DND-41 (cell line): ENCODE measurements around the gene LYZ.

Experiments
- ATAC-seq: fragments of 200-7000 bp; cut with Tn5 transposase; 3 replicates; pipeline ENCODE4 v1.9.1; 2021; ENCODE audit warnings: low read depth; ENCODE audit not compliant: insufficient read depth
- DNase-seq: peaks from one replicate; pipeline ENCODE4 v3.0.0-alpha.2; 2020
- H2AFZ ChIP-seq: 2 replicates; pipeline ENCODE4 v1.6.0; 2012; ENCODE audit warnings: low read depth, low read length
- H3K27ac ChIP-seq: 2 replicates; pipeline ENCODE4 v1.5.1; 2012; ENCODE audit warnings: low read length, inconsistent platforms
- H3K27me3 ChIP-seq: fragments of 200-600 bp; sonication (generic); 2 replicates; pipeline ENCODE4 v1.6.0; 2012; ENCODE audit warnings: low read length, mild to moderate bottlenecking, inconsistent platforms; ENCODE audit not compliant: insufficient read depth, poor library complexity
- H3K36me3 ChIP-seq: 2 replicates; pipeline ENCODE4 v1.5.1; 2012; ENCODE audit warnings: low read length, inconsistent platforms; ENCODE audit not compliant: insufficient read depth
- H3K4me1 ChIP-seq: 2 replicates; pipeline ENCODE4 v1.5.1; 2012; ENCODE audit warnings: mild to moderate bottlenecking, low read length; ENCODE audit not compliant: insufficient read depth
- H3K4me2 ChIP-seq: 2 replicates; pipeline ENCODE4 v1.6.0; 2012; ENCODE audit warnings: mild to moderate bottlenecking, moderate library complexity, low read length, inconsistent platforms; ENCODE audit not compliant: insufficient read depth
- H3K4me3 ChIP-seq, 2 experiments: fragments of 200-600 bp in 1 of 2; shearing (Covaris generic) in 1 of 2; 2 replicates each; pipeline ENCODE4 v1.5.1; 2012 to 2016; ENCODE audit warnings: inconsistent platforms in 2 of 2, low read length in 2 of 2, mild to moderate bottlenecking in 2 of 2, low read depth in 1 of 2, moderate library complexity in 1 of 2
- H3K79me2 ChIP-seq: 2 replicates; pipeline ENCODE4 v1.6.0; 2012; ENCODE audit warnings: low read length, inconsistent platforms; ENCODE audit not compliant: insufficient read depth
- H3K9ac ChIP-seq: 2 replicates; pipeline ENCODE4 v1.6.0; 2012; ENCODE audit warnings: low read depth, mild to moderate bottlenecking, inconsistent platforms, low read length, moderate library complexity
- H3K9me3 ChIP-seq: 2 replicates; pipeline ENCODE4 v1.5.1; 2012; ENCODE audit warnings: low read length, moderate library complexity, mild to moderate bottlenecking, inconsistent platforms; ENCODE audit not compliant: insufficient read depth, severe bottlenecking
- H4K20me1 ChIP-seq: 2 replicates; pipeline ENCODE4 v1.6.0; 2012; ENCODE audit warnings: low read length; ENCODE audit not compliant: insufficient read depth
- EZH2 ChIP-seq: IDR thresholded peaks from 3 replicates; pipeline ENCODE4 v1.6.1; 2012; ENCODE audit warnings: borderline replicate concordance, low read depth, mild to moderate bottlenecking, moderate library complexity, low read length, inconsistent platforms; ENCODE audit not compliant: severe bottlenecking
- TF ChIP-seq, protein P1 (sequence below): IDR thresholded peaks from 2 replicates; pipeline ENCODE4 v1.5.1; 2012; ENCODE audit warnings: borderline replicate concordance, low read length, moderate library complexity, mild to moderate bottlenecking; ENCODE audit not compliant: poor library complexity, severe bottlenecking; ENCODE audit errors: extremely low read depth

The LYZ gene

DNA sequence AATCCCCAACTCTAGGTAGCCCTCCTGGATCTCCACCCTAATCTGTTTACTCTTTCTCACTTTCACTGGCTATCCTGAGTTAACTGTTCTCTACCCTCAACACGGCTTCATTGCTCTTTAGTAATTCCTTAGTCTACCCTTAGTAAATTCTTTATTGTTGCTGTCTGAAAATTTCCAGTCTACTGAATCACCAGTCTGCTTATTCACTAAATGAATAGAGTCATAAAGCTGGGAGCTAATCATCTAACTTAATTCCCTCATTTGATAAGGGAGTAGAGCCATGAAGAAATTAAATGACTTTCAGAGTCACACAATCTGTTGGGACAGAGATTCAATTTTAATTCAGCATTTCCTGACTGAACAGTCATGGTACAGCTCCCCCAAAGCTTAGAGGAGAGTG lies 47.9 kb downstream of the LYZ start:
- peaks cover 4% of the 10 kb centered on the region; the same call in 1 of the 2 replicates for H3K79me2 ChIP-seq
- no peaks in the 10 kb centered on the region for H4K20me1 ChIP-seq
- peaks cover 65% of the 10 kb centered on the region for H3K36me3 ChIP-seq
- H3K27ac ChIP-seq = no peak overlapping the region
- H3K4me2 ChIP-seq = no peak overlapping the region
- DNase-seq (no peak), ATAC-seq (no peak)
- no peaks in the 10 kb centered on the region for H3K4me1 ChIP-seq
- no peak for TF ChIP-seq EZH2
- TF ChIP-seq, protein P1, sequence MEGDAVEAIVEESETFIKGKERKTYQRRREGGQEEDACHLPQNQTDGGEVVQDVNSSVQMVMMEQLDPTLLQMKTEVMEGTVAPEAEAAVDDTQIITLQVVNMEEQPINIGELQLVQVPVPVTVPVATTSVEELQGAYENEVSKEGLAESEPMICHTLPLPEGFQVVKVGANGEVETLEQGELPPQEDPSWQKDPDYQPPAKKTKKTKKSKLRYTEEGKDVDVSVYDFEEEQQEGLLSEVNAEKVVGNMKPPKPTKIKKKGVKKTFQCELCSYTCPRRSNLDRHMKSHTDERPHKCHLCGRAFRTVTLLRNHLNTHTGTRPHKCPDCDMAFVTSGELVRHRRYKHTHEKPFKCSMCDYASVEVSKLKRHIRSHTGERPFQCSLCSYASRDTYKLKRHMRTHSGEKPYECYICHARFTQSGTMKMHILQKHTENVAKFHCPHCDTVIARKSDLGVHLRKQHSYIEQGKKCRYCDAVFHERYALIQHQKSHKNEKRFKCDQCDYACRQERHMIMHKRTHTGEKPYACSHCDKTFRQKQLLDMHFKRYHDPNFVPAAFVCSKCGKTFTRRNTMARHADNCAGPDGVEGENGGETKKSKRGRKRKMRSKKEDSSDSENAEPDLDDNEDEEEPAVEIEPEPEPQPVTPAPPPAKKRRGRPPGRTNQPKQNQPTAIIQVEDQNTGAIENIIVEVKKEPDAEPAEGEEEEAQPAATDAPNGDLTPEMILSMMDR = no peak
- H3K9me3 ChIP-seq = peaks cover 7% of the 10 kb centered on the region
- H3K9ac ChIP-seq = no peak overlapping the region
- no peaks in the 10 kb centered on the region for H3K27me3 ChIP-seq
- H2AFZ ChIP-seq = no peak overlapping the region
- no peak overlapping the region for H3K4me3 ChIP-seq

GRCh38 chr12:69396963-69397362 lies 48.8 kb downstream of the LYZ start:
- no peaks in the 10 kb centered on the region for H3K27me3 ChIP-seq
- no peak overlapping the region for H3K4me3 ChIP-seq
- H3K9ac ChIP-seq = no peak overlapping the region
- DNase-seq = no peak
- no peak for ATAC-seq
- H3K27ac ChIP-seq = no peak overlapping the region
- no peak overlapping the region for H2AFZ ChIP-seq
- TF ChIP-seq EZH2 = no peak
- TF ChIP-seq, protein P1 = no peak
- H3K4me1 ChIP-seq = no peaks in the 10 kb centered on the region
- H3K4me2 ChIP-seq = no peak overlapping the region
- peaks cover 7% of the 10 kb centered on the region for H3K9me3 ChIP-seq
- H4K20me1 ChIP-seq = no peaks in the 10 kb centered on the region
- H3K36me3 ChIP-seq = peaks cover 56% of the 10 kb centered on the region
- H3K79me2 ChIP-seq = no peaks in the 10 kb centered on the region

- peaks cover 47% of the 10 kb centered on the region for H3K36me3 ChIP-seq
- ATAC-seq (no peak), DNase-seq (no peak)
- no peaks in the 10 kb centered on the region for H3K79me2 ChIP-seq
- no peaks in the 10 kb centered on the region for H4K20me1 ChIP-seq
- H3K9ac ChIP-seq = no peak overlapping the region
- H3K27me3 ChIP-seq = no peaks in the 10 kb centered on the region
- H3K4me1 ChIP-seq = no peaks in the 10 kb centered on the region
- H2AFZ ChIP-seq = no peak overlapping the region
- H3K4me3 ChIP-seq = no peak overlapping the region
- H3K9me3 ChIP-seq = peaks cover 7% of the 10 kb centered on the region
- H3K27ac ChIP-seq = no peak overlapping the region
- TF ChIP-seq EZH2 = no peak
- TF ChIP-seq, protein P1 = no peak
- no peak overlapping the region for H3K4me2 ChIP-seq
These were observed 49.8 kb downstream of the LYZ start for GRCh38 chr12:69397978-69398377.

DNA sequence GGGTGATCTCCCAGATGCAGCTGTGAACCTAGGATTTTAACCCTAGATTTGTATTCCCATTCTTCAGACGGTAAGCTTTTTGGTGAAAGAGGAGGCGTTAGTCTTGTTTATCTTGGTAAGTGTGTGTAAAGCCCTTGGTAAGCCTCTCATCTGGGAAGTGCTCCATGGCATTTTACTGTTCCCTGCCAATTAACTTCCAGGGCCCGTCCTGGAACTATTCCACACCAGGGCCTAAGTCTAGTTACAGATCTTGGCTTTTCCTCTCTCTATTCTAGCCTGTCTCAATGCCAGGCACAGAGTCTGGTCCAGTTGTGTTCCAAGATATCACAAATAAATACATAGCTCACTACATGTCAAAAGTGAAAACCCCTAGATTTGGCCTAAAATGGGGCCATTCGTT lies 53.8 kb downstream of the LYZ start:
- H3K9ac ChIP-seq = no peak overlapping the region
- ATAC-seq = no peak
- no peak overlapping the region for H3K27ac ChIP-seq
- no peak overlapping the region for H2AFZ ChIP-seq
- H3K4me1 ChIP-seq = no peaks in the 10 kb centered on the region
- no peak overlapping the region for H3K4me2 ChIP-seq
- TF ChIP-seq, protein P1 = no peak
- TF ChIP-seq EZH2 = no peak
- peaks cover 2% of the 10 kb centered on the region for H3K9me3 ChIP-seq
- no peak overlapping the region for H3K4me3 ChIP-seq
- peaks cover 13% of the 10 kb centered on the region for H3K36me3 ChIP-seq
- no peaks in the 10 kb centered on the region for H3K27me3 ChIP-seq
- DNase-seq = no peak
- H4K20me1 ChIP-seq = no peaks in the 10 kb centered on the region
- H3K79me2 ChIP-seq = no peaks in the 10 kb centered on the region
